Occipital lobe (tissue), 2 donors: Measurements from ENCODE around the gene CRYBB1. TPM values are rescaled to one million over a fixed set of nuclear protein-coding genes. Genes with fewer than 3 reads are reported as not detected.

ENCODE experiments used
- DNase-seq: peaks from one replicate; lab custom pipeline; 2025; lab: John Stamatoyannopoulos, UW
- total RNA-seq: library from RNA; depleted of rRNA; stranded (reverse); fragments of >200 nt; gene quantifications from one replicate; pipeline ENCODE4 v1.2.3, GENCODE V29; 2014

CRYBB1 gene
- total RNA-seq, 1 donor from 2014 or later: 0.62 TPM

DNA sequence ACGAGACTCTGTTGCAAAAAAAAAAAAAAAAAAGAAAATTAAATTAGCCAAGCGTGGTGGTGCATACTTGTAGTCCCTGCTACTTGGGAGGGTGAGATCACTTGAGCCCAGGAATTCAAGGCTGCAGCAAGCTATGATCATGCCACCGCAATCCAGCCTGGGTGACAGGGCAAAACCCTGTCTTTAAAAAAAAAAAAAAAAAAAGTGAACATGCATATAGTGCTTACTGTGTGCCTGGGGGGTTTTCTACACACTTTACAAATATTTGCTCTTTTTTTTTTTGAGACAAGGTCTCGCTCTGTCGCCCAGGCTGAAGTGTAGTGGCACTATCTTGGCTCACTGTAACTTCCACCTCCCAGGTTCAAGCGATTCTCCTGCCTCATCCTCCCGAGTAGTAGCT lies 40.7 kb downstream of the CRYBB1 start:
- no peak for DNase-seq

DNA sequence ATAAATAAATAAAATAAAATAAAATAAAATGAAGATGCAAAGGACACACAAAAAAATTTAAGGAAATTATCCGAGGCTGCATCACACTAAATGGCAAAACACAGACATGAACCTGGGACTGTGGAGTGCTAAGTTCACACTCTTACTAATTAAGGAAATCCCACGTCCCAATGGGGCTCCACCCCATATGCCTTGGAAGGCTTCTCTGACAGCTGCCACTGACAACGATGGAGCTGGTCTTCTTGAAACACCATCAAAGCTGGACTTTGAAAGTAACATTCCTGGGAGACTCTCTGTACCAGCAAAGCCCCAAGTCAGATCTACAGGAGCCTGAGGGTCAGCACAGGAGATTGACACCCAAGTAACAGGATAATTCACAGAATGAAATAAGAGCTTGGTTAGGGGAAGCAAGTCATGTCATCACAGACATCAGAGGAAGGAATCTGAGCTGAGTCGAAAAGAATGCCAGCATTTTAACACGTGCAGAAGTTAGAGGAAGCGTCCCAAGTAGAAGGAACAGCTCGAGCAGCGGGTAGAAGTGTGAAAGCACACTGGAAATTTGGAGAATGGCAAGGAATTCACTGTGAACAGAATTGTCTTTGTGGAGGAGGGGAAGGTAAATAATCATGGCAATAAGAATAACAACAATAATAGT lies 41.7 kb downstream of the CRYBB1 start:
- no peak for DNase-seq

GRCh38 chr22:26574001-26574723 lies 43.7 kb downstream of the CRYBB1 start:
- DNase-seq: no peak

GRCh38 chr22:26573026-26573662 lies 44.7 kb downstream of the CRYBB1 start:
- DNase-seq: no peak

DNA sequence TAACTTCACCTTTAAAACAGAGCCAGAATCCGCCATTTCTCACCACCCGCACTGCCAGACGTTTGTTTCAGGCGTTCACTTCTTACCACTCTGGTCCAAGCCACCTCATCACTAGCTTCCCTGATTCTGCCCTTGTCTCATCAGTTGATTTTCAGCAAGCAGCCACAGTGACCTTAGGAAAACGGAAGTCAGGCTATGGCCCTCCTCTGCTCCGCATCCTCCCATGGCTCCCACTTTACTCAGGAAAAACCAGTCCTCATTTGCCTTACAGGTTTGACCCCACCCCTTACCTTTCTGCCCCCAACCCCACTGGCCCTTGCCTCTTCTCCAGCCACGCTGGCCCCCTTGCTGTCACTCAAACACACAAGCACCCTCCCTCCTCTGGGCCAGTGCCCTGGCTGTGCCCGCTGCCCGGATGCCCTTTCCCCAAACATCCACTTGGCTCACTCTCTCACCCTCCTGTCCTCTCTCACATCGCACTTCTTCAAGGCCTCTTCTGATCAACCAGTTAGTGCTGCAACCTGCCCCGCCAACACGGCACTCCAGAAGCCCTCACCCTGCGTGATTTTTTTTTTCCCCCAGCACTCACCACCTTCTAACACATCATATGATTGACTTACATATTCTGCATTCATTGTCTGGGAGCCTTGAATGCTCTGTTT lies 46.8 kb downstream of the CRYBB1 start:
- DNase-seq: no peak

DNA sequence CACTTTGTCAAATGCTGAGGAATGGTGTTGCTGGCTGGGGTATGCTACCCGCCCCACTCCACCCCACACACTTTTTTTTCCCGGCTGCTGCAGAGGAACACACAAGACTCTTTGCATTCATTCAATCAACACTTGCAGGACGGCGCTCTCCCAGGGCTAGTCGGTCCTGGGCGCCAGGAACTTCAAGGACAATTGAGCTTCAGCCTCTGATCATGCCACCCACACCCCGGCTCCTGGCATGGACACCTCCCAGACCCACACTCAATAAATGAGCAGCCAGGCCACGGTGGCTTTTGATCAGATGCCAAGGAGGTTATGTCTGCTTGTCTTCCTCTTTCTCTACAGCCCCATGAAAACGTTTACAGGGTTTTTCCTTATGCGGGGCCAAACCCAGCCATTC lies 47.7 kb downstream of the CRYBB1 start:
- peak; percentile 34 for DNase-seq

GRCh38 chr22:26568207-26568706 lies 49.6 kb downstream of the CRYBB1 start:
- DNase-seq: no peak

- no peak for DNase-seq
Measured at GRCh38 chr22:26567610-26568009, 50.2 kb downstream of the CRYBB1 start.

DNA sequence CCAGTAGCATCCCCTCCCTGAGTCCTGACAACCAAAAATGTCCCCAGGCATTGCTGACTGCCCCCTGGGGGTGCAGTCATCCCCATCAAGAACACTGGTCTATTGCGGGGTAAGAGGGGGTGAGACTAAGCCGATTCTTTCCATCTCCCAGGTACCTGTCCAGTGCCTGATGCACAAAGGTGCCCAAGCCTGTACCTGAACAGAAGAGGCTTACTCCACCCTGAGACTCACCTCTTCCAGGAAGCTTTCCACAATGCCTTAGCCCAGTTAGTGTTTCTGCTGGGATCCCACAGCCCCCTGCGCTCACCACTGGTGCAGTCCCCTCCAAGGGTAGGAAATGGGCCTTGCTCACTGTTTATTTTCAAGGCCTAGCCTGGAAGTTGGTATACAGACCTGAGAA lies 50.8 kb downstream of the CRYBB1 start:
- DNase-seq: no peak

DNA sequence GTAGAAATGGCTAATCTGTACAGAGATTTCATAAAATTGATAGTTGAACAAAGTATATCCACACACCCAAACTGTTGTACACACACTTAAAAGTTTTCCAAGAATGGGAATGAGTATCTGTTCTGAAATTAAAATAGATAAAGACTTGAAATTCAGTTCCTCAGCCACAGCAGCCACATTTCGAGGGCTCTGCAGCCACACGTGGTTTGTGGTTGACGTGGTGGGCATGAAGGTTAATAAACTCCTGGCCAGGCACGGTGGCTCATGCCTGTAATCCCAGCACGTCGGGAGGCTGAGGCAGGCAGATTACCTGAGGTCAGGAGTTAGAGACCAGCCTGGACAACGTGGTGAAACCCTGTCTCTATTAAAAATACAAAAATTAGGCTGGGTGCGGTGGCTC lies 51.9 kb downstream of the CRYBB1 start:
- no peak for DNase-seq

GRCh38 chr22:26565181-26565580 lies 52.6 kb downstream of the CRYBB1 start:
- no peak for DNase-seq

DNA sequence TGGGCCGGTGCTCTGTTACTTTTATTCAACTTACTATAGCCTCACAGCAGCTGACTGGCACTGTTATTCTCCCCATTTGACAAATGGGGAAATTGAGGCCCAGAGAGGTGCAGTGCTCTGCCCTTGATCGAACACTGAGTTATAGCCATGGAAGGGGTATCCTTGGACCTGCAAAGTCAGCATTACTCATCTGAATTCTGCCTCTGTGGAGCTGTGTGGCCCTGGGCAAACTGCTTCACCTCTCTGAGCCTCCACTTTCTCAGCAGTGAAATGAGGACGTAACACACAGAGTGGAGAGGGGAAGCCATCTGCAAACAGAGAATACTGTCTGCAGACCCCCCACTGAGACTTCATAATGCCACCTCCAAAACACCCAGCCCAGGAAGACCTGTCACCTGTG lies 53.2 kb downstream of the CRYBB1 start:
- no peak for DNase-seq

DNA sequence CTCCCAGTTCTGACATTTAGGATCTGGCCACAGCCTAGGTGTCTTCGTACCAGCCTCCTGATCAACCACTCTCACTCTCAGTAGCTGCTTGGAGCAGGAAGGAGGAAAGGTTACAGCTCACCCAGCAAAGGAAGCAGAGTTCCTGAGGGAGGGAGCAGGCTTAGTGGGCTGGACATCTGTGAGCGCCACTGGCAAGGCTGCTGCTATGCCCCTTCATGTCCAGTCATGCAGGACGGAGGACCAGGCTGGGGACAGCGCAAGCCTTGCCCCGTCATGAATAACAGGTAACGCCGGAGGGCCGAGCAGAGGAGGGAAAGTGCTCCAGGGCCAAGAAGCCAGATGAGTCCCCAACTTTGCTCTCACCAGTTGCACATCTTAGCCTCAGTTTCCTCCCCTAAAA lies 53.6 kb downstream of the CRYBB1 start:
- no peak for DNase-seq

GRCh38 chr22:26563022-26563421 lies 54.8 kb downstream of the CRYBB1 start:
- DNase-seq: no peak

DNA sequence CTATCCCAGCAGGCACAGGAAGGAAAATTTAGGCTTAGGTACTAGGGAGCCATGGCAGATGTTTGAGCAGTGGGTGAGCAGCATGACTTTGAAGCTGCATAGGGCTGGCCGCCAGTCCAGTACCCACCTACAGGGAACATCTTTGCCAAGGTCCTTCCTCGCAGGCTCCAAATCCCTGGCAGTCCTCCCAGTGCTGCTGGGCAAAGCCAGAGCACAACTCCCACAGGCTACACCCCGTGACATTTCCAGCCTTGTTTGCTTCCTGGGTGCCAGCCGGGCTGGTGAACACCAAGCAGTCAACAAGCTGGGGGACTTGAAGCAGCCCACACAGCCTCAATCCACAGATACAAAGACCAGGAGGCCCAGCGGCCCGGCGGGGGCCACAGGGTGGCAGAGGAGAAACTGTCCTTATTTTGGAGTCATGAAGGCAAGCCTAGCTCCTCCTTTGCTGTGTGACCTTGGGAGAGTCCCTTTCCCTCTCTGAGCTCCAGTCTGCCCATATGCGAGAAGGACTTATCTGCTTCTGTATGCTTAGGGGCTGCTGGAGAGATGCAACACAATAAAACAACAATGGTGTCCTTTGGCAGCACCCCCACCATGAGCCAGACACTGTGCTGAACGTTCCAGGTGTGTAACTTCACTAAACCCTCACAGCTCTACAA lies 55.9 kb downstream of the CRYBB1 start:
- peak; percentile 38 for DNase-seq

- no peak for DNase-seq
Measured at GRCh38 chr22:26559961-26560575, 57.8 kb downstream of the CRYBB1 start.

- no peak for DNase-seq
Measured at GRCh38 chr22:26558248-26558895, 59.5 kb downstream of the CRYBB1 start.

GRCh38 chr22:26556904-26557303 lies 60.9 kb downstream of the CRYBB1 start:
- no peak for DNase-seq

- no peak for DNase-seq
Measured at GRCh38 chr22:26555478-26555877, 62.3 kb downstream of the CRYBB1 start.

- DNase-seq: no peak
Measured at GRCh38 chr22:26554956-26555355, 62.9 kb downstream of the CRYBB1 start.
